Hematopoietic multipotent progenitor cell (in vitro differentiated cells): ENCODE results near the gene ZNF382. TPM values are rescaled to one million over a fixed set of nuclear protein-coding genes. Genes with fewer than 3 reads are reported as not detected.

Experiments
- DNase-seq, 3 donors: peaks; one replicate each; pipeline ENCODE4 v3.0.0-alpha.2; 2011 to 2015; ENCODE audit warnings: low read depth in 2 of 3, low spot score in 2 of 3
- total RNA-seq: library from RNA; depleted of rRNA; stranded (reverse); fragments of >200 nt; gene quantifications from one replicate; pipeline ENCODE4 v1.2.3, GENCODE V29; 2012

Gene ZNF382
- total RNA-seq, 1 donor = 10.5 TPM

DNA sequence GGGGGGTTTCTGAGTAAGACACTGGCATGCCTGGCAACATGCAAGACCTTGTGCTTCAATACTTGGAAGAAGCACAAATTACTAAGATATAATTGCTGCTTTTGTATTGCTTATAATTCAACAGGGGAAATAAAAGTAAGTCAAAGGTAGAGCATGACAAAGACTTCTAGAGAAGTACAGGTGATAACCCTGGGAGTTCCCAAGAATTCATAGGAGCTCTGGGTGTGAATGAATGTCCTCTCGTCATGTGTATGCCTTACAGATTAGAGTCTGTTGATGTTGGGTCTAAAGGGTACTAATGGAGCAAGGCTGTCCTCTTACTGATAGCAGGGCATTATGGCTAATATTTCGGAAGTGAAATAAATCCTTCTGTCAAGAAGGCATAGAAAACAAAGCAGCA is 69.1 kb downstream of the ZNF382 start:
- DNase-seq = no peak

DNA sequence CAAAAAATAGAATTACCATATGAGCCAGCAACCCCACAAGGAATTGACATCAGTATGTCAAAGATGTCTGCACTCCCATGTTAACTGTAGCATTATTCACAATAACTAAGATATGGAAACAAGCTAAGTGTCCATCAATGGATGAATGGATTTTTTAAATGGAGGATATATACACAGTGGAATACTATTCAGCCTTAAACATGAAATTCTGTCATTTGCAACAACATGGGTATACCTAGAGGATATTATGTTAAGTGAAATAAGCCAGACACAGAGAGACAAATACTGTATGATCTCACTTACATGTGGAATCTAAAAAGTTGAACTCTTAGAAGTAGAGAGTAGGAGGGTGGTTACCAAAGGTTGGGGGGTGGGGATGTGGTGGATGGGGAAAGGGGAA is 74.3 kb downstream of the ZNF382 start:
- DNase-seq = no peak

Other genes with a start within 250 kb of the ZNF382 start
- 4.0 TPM for gene ZFP14, start 226.1 kb upstream of the ZNF382 start, total RNA-seq
- gene ZFP82, start 186.7 kb upstream of the ZNF382 start, total RNA-seq = 3.0 TPM
- gene ZNF566, start 115.8 kb upstream of the ZNF382 start, total RNA-seq = 4.8 TPM
- gene ZNF260, start 77.0 kb upstream of the ZNF382 start, total RNA-seq = 5.7 TPM
- 13.7 TPM for gene ZNF529, start 32.0 kb upstream of the ZNF382 start, total RNA-seq
- gene ZNF461, start 61.5 kb downstream of the ZNF382 start, total RNA-seq = 3.5 TPM
- 2.4 TPM for gene ZNF567, start 82.3 kb downstream of the ZNF382 start, total RNA-seq
- gene ZNF850, start 167.5 kb downstream of the ZNF382 start, total RNA-seq = 5.7 TPM
- 3.5 TPM for gene ZNF790, start 233.1 kb downstream of the ZNF382 start, total RNA-seq
- gene ZNF345, start 245.6 kb downstream of the ZNF382 start, total RNA-seq = 8.3 TPM